PC-9 (cell line): Measurements from ENCODE around the gene UBE2D3.

Source experiments
- EZH2 ChIP-seq: fragments of 200-600 bp; sonication (generic); IDR thresholded peaks from 2 replicates; pipeline ENCODE4 v1.8.0; 2017; ENCODE audit warnings: antibody characterized with exemption, low read depth
- TF ChIP-seq, protein P1 (sequence below): fragments of 200-600 bp; sonication (generic); conservative IDR thresholded peaks from 2 replicates; pipeline ENCODE4 v1.6.1; 2017; ENCODE audit warnings: mixed run types, antibody characterized with exemption, mild to moderate bottlenecking, moderate library complexity

DNA sequence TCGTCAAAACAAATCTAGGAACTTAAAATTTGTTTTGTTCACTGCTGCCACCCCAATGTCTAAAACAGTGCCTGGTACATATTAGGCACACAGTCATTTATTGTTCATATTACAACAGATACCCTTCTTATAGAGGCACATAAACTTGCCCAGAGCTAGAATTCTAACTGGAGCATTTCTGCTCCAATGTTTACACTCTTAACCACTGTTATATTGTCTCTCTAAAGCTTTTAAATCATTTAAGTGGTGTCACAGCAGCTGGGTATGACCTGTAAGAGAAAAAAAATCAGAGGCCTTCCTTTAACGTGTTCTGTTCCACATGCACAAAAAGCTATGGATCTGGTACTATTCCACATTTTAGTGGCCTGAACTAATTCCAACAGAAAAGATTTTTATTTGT lies 3.0 kb downstream of the UBE2D3 start:
- TF ChIP-seq, protein P1, sequence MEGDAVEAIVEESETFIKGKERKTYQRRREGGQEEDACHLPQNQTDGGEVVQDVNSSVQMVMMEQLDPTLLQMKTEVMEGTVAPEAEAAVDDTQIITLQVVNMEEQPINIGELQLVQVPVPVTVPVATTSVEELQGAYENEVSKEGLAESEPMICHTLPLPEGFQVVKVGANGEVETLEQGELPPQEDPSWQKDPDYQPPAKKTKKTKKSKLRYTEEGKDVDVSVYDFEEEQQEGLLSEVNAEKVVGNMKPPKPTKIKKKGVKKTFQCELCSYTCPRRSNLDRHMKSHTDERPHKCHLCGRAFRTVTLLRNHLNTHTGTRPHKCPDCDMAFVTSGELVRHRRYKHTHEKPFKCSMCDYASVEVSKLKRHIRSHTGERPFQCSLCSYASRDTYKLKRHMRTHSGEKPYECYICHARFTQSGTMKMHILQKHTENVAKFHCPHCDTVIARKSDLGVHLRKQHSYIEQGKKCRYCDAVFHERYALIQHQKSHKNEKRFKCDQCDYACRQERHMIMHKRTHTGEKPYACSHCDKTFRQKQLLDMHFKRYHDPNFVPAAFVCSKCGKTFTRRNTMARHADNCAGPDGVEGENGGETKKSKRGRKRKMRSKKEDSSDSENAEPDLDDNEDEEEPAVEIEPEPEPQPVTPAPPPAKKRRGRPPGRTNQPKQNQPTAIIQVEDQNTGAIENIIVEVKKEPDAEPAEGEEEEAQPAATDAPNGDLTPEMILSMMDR: no peak
- no peak for TF ChIP-seq EZH2
